Esophagus squamous epithelium (tissue), 5 donors: Measurements from ENCODE around the gene PDZD8. TPM values are rescaled to one million over a fixed set of nuclear protein-coding genes. Genes with fewer than 3 reads are reported as not detected.

ENCODE experiments used
- DNase-seq: peaks from one replicate; lab custom pipeline; 2025; lab: John Stamatoyannopoulos, UW
- H3K27ac ChIP-seq, 4 donors: fragments of 200-600 bp; sonication (generic); one replicate each; pipeline ENCODE4 v1.5.1; 2016 to 2019; ENCODE audit warnings: mild to moderate bottlenecking in 1 of 4
- H3K27me3 ChIP-seq, 4 donors: fragments of 200-600 bp; sonication (generic); 1 replicate in 3 of 4; 2 replicates in 1 of 4; pipeline versions ENCODE4 v1.5.1 to v1.6.0; 2017 to 2021; ENCODE audit warnings: antibody characterized with exemption in 1 of 4
- H3K36me3 ChIP-seq, 3 donors: fragments of 200-600 bp; sonication (generic); one replicate each; pipeline ENCODE4 v1.5.1; 2016 to 2019
- H3K4me1 ChIP-seq, 3 donors: fragments of 200-600 bp; sonication (generic); one replicate each; pipeline ENCODE4 v1.5.1; 2017 to 2019
- H3K4me3 ChIP-seq, 4 donors: fragments of 200-600 bp; sonication (generic); 1 replicate in 3 of 4; 2 replicates in 1 of 4; pipeline ENCODE4 v1.5.1; 2016 to 2019; ENCODE audit warnings: mild to moderate bottlenecking in 2 of 4, moderate library complexity in 1 of 4
- H3K9me3 ChIP-seq, 3 donors: fragments of 200-600 bp; sonication (generic); one replicate each; pipeline ENCODE4 v1.5.1; 2016 to 2019
- POLR2A ChIP-seq, 4 donors: fragments of 450-650 bp; IDR thresholded peaks; one replicate each; pipeline ENCODE4 v1.6.1; 2017; ENCODE audit warnings: antibody characterized with exemption in 4 of 4, mild to moderate bottlenecking in 4 of 4, moderate library complexity in 3 of 4
- WGBS, 2 donors: methylation state at CpG; one replicate each; pipeline ENCODE4 v1.1.5; 2018; 5-methylcytosine and 5-hydroxymethylcytosine counted together
- intact Hi-C: fragments of 100-400 bp; cut with DNase I; formaldehyde crosslinking; loops from one replicate; pipeline ENCODE4 v1.15.0; 2022
- total RNA-seq, 4 donors: library from RNA; depleted of rRNA; stranded (reverse); fragments of >200 nt; gene quantifications; one replicate each; pipeline ENCODE4 v1.1.0, GENCODE V29; 2016
- TF ChIP-seq, protein P1 (sequence below), 6 experiments: fragments of 450-650 bp in 4 of 6; fragments of 200-600 bp in 2 of 6; sonication (generic) in 2 of 6; IDR thresholded peaks; one replicate each; pipeline ENCODE4 v1.5.1; 2016 to 2019; ENCODE audit warnings: antibody characterized with exemption in 6 of 6, mild to moderate bottlenecking in 4 of 6, moderate library complexity in 4 of 6
- donor health status: DM: yes; HTN: yes; CAD: no.

Gene PDZD8
- total RNA-seq, 4 donors from 2014 or later, result 28.1 to 39.2 (median 32.9) TPM

DNA sequence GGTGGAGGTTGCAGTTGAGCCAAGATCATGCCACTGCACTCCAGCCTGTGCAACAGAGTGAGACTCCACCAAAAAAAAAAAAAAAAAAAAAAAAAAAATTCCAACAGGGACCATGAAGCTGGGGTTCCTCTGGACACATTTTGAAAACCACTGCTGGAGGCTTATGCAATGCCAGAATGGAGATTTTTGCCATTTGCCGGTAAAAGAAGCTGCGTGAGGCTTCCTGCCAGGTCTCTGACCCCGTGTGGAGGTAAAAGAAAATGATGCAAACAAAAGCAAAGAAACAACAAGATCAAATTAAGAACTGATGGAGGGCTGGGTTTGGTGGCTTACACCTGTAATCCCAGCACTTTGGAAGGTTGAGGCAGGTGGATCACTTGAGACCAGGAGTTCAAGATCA, 30.5 kb upstream of the PDZD8 start:
- intact Hi-C loops, result no loop called here
- no peak for DNase-seq
- TF ChIP-seq POLR2A (IDR thresholded peaks at IDR 0.05), result no peak
- TF ChIP-seq, protein P1, sequence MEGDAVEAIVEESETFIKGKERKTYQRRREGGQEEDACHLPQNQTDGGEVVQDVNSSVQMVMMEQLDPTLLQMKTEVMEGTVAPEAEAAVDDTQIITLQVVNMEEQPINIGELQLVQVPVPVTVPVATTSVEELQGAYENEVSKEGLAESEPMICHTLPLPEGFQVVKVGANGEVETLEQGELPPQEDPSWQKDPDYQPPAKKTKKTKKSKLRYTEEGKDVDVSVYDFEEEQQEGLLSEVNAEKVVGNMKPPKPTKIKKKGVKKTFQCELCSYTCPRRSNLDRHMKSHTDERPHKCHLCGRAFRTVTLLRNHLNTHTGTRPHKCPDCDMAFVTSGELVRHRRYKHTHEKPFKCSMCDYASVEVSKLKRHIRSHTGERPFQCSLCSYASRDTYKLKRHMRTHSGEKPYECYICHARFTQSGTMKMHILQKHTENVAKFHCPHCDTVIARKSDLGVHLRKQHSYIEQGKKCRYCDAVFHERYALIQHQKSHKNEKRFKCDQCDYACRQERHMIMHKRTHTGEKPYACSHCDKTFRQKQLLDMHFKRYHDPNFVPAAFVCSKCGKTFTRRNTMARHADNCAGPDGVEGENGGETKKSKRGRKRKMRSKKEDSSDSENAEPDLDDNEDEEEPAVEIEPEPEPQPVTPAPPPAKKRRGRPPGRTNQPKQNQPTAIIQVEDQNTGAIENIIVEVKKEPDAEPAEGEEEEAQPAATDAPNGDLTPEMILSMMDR (IDR thresholded peaks at IDR 0.05), result no peak
- no peak overlapping the region for H3K27ac ChIP-seq
- no peaks in the 10 kb centered on the region for H3K27me3 ChIP-seq
- H3K4me3 ChIP-seq, result no peak overlapping the region
- no peaks in the 10 kb centered on the region for H3K9me3 ChIP-seq
- H3K4me1 ChIP-seq, result peaks cover 0 to 28% (median 0%) of the 10 kb centered on the region in 3 donors
- H3K36me3 ChIP-seq, result no peaks in the 10 kb centered on the region
- WGBS, 2 donors, result 72 to 73% methylated on average over 3 of the region's 3 CpGs

DNA sequence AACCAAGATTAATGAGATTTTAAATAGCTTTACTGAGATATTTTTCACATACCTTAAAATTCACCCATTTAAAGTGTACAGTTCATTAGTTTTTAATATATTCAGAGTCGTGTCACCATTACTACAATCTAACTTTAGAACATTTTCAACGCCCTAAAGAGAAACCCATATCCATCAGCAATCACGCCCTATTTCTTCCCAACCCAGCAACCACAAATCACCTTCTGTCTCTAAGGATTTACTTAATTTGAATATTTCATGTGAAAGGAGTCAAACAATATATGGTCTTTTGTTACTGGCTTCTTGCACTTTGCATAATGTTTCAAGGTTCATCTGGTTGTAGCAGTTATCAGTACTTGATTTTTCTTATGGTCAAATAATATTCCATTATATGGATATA, 25.1 kb upstream of the PDZD8 start:
- Histone ChIP-seq H3K9me3 (no peaks in the 10 kb centered on the region), H3K4me1 (peaks cover 0 to 3% (median 0%) of the 10 kb centered on the region in 3 donors), H3K4me3 (no peak overlapping the region), H3K27ac (no peak overlapping the region), H3K27me3 (no peaks in the 10 kb centered on the region), H3K36me3 (no peaks in the 10 kb centered on the region)
- TF ChIP-seq POLR2A (IDR thresholded peaks at IDR 0.05), result no peak
- TF ChIP-seq, protein P1 (IDR thresholded peaks at IDR 0.05), result no peak
- no peak for DNase-seq
- intact Hi-C loops, result no loop called here
- WGBS, 2 donors, result 66 to 83% methylated on average over 3 of the region's 3 CpGs

DNA sequence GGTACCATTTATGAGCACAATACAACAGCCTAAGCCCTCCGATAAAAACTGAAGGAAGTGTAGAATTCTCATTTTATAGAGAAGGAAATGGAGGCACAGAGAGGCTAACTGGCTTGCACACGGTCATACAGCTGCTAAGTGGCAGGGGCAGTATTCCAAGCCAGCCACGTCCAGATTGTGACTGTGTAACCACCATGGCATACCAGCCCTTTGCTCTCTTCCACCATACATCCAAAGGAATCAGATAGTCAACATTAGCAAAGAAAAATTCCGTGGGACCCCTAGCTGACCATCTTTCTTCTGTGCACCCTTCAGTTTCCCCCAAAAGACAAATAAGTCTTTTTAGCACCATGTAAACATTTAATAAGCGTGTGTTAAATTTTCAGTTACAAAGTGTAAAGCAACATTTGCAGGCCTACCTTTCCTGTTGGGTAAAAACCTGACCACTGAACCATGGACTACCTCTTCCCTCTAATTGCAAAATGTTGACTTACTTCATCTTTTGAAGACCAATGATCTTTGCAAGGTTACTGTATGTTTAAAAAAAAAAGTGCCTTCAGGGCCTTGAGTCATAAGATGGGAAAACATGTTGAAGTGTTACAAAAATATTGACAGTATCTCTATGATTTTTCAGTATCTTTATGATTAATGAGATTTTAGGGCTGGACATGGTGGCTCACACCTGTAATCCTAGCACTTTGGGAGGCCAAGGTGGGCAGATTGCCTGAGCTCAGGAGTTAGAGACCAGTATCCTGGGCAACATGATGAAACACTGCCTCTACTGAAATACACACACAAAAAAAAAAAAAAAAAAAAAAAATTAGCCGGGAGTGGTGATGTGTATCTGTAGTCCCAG, 24.3 kb upstream of the PDZD8 start:
- 75 to 76% methylated on average over 6 of the region's 6 CpGs for WGBS, 2 donors
- Histone ChIP-seq H3K27ac (no peak overlapping the region), H3K36me3 (no peaks in the 10 kb centered on the region), H3K4me3 (no peak overlapping the region), H3K9me3 (no peaks in the 10 kb centered on the region), H3K4me1 (no peaks in the 10 kb centered on the region), H3K27me3 (no peaks in the 10 kb centered on the region)
- no peak for DNase-seq
- intact Hi-C loops, result no loop called here
- no peak for TF ChIP-seq POLR2A (IDR thresholded peaks at IDR 0.05)

DNA sequence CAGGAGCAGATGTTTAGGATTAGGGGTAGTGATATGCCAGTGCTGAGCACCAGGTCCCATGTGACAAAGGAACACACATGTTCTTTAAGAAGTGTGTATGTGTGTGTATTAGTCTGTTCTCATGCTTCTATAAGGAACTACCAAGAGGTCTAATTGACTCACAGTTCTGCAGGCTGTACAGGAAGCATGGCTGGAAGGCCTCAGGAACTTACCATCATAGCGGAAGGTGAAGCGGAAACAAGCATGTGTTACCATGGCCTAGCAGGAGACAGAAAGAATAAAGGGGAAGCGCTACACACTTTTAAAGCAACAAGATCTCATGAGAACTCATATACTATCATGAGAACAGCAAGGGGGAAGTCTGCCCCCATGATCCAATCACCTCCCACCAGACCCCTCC, 22.8 kb upstream of the PDZD8 start:
- Histone ChIP-seq H3K27me3 (no peaks in the 10 kb centered on the region), H3K9me3 (no peaks in the 10 kb centered on the region), H3K4me1 (peaks cover 0 to 3% (median 0%) of the 10 kb centered on the region in 3 donors), H3K36me3 (no peaks in the 10 kb centered on the region), H3K27ac (no peak overlapping the region), H3K4me3 (no peak overlapping the region)
- TF ChIP-seq POLR2A (IDR thresholded peaks at IDR 0.05), result no peak
- TF ChIP-seq, protein P1 (IDR thresholded peaks at IDR 0.05), result no peak
- 91 to 96% methylated on average over 3 of the region's 3 CpGs for whole genome bisulfite sequencing, 2 donors
- DNase-seq, result no peak
- intact Hi-C loops, result no loop called here

DNA sequence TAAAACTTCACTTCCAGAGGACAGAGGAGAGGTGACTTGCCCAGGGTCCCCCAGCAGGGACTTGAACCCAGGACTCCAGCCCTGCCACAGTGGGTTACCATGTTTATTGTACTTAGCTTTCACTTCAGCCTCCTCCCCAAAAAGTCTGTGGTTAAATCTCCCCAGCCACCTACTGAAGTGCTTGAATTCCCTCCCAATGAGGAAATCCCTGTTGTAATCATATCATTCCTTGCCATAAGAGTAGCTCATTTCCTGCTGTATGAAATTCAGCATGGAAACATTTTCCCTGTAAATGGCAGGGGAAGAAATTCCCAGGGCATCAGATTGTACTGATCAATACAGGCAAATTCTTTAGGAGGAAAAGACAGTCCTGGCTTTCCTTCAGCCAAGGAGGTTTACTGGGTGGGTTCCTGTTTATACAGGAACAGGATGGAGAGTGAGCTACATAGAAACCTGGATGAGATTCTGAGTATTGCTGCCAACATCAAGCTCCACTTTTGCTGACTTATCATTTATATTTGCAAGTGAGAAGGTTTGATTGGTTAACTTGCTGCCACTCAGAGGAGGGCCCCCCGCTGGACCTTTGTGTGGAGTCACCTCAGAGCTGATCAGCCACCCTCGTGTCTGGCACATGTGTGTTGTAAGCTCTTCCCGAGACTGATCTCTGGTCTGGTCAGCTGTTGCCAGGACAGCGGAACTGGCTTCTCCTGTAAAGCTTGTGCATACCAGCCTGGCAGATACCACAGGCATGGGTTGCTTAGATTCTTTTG, 16.4 kb upstream of the PDZD8 start:
- Histone ChIP-seq H3K4me3 (no peak overlapping the region), H3K27ac (peak overlapping the region in 3 of 4 donors; percentile 24 to 69 (median 56)), H3K9me3 (no peaks in the 10 kb centered on the region), H3K36me3 (no peaks in the 10 kb centered on the region), H3K4me1 (peaks cover 0 to 22% (median 0%) of the 10 kb centered on the region in 3 donors), H3K27me3 (peaks cover 0 to 26% (median 0%) of the 10 kb centered on the region in 4 donors)
- intact Hi-C loops, result no loop called here
- TF ChIP-seq, protein P1 (IDR thresholded peaks at IDR 0.05), result no peak
- 27 to 43% methylated on average over 4 of the region's 4 CpGs for WGBS, 2 donors
- no peak for DNase-seq
